HG02759 (cell line): Measurements from ENCODE around the gene SGCA.

ENCODE experiments used
- ATAC-seq: cut with Tn5 transposase; IDR thresholded peaks from one replicate; pipeline ENCODE4 v1.9.1; 2021; ENCODE audit warnings: mild to moderate bottlenecking, moderate library complexity; ENCODE audit not compliant: unreplicated experiment

The SGCA gene

GRCh38 chr17:50207315-50207714 lies 41.5 kb downstream of the SGCA start:
- ATAC-seq = no peak

- no peak for ATAC-seq
These were observed 42.2 kb downstream of the SGCA start for GRCh38 chr17:50207792-50208567.

GRCh38 chr17:50208611-50209061 lies 42.8 kb downstream of the SGCA start:
- no peak for ATAC-seq

- no peak for ATAC-seq
These were observed 43.3 kb downstream of the SGCA start for GRCh38 chr17:50209133-50209471.

- no peak for ATAC-seq
These were observed 43.9 kb downstream of the SGCA start for GRCh38 chr17:50209472-50210239.

- ATAC-seq = no peak
These were observed 44.7 kb downstream of the SGCA start for GRCh38 chr17:50210240-50211225.

GRCh38 chr17:50211249-50212120 lies 45.7 kb downstream of the SGCA start:
- ATAC-seq = no peak

- ATAC-seq = no peak
These were observed 46.5 kb downstream of the SGCA start for GRCh38 chr17:50212121-50212843.

- ATAC-seq = peak; percentile 95
These were observed 47.5 kb downstream of the SGCA start for GRCh38 chr17:50213026-50214022.

- no peak for ATAC-seq
These were observed 49.4 kb downstream of the SGCA start for GRCh38 chr17:50214976-50215760.

- no peak for ATAC-seq
These were observed 51.8 kb downstream of the SGCA start for GRCh38 chr17:50217591-50217990.

- ATAC-seq = no peak
These were observed 52.4 kb downstream of the SGCA start for GRCh38 chr17:50218071-50218759.

- no peak for ATAC-seq
These were observed 53.0 kb downstream of the SGCA start for GRCh38 chr17:50218771-50219315.

GRCh38 chr17:50219342-50219741 lies 53.5 kb downstream of the SGCA start:
- no peak for ATAC-seq

GRCh38 chr17:50219939-50220465 lies 54.2 kb downstream of the SGCA start:
- no peak for ATAC-seq

GRCh38 chr17:50220811-50221210 lies 55.0 kb downstream of the SGCA start:
- no peak for ATAC-seq
